Left forelimb (tissue), 1 donor: ENCODE results near the gene MTRF1.
"Not testable (repeated sequence)": the region's sequence is repeated elsewhere in the genome, so short reads cannot be mapped to it uniquely, and the experiment has no call there.

ENCODE experiments used
- DNase-seq: peaks from one replicate; pipeline ENCODE4 v3.0.0-alpha.2; 2018; ENCODE audit warnings: low spot score

Gene MTRF1

GRCh38 chr13:41279156-41279555 is 15.8 kb upstream of the MTRF1 start:
- not testable (repeated sequence) for DNase-seq

- no peak for DNase-seq
Observed at GRCh38 chr13:41276824-41277223, 13.4 kb upstream of the MTRF1 start.

GRCh38 chr13:41274881-41275280 is 11.5 kb upstream of the MTRF1 start:
- no peak for DNase-seq

GRCh38 chr13:41273831-41274441 is 10.6 kb upstream of the MTRF1 start:
- DNase-seq, result no peak

- DNase-seq, result no peak
Observed at GRCh38 chr13:41271456-41272285, 8.3 kb upstream of the MTRF1 start.

- DNase-seq, result no peak
Observed at GRCh38 chr13:41268764-41269163, 5.4 kb upstream of the MTRF1 start.

- DNase-seq, result no peak
Observed at GRCh38 chr13:41267106-41267505, 3.7 kb upstream of the MTRF1 start.

GRCh38 chr13:41259875-41260501 is 3.4 kb downstream of the MTRF1 start:
- DNase-seq, result no peak

- no peak for DNase-seq
Observed at GRCh38 chr13:41257535-41257934, 5.8 kb downstream of the MTRF1 start.

- DNase-seq, result no peak
Observed at GRCh38 chr13:41254902-41255301, 8.5 kb downstream of the MTRF1 start.

- DNase-seq, result no peak
Observed at GRCh38 chr13:41250993-41251392, 12.4 kb downstream of the MTRF1 start.

GRCh38 chr13:41246969-41247680 is 16.3 kb downstream of the MTRF1 start:
- DNase-seq, result no peak

GRCh38 chr13:41244556-41244955 is 18.8 kb downstream of the MTRF1 start:
- DNase-seq, result no peak

- DNase-seq, result no peak
Observed at GRCh38 chr13:41241626-41242025, 21.8 kb downstream of the MTRF1 start.

- DNase-seq, result no peak
Observed at GRCh38 chr13:41236369-41236768, 27.0 kb downstream of the MTRF1 start.

GRCh38 chr13:41232578-41233480 is 30.5 kb downstream of the MTRF1 start:
- DNase-seq, result no peak

GRCh38 chr13:41231786-41232185 is 31.6 kb downstream of the MTRF1 start:
- no peak for DNase-seq

- no peak for DNase-seq
Observed at GRCh38 chr13:41231025-41231677, 32.2 kb downstream of the MTRF1 start.

- no peak for DNase-seq
Observed at GRCh38 chr13:41229356-41229755, 34.0 kb downstream of the MTRF1 start.

GRCh38 chr13:41224113-41225110 is 39.0 kb downstream of the MTRF1 start:
- no peak for DNase-seq
